Neural progenitor cell (in vitro differentiated cells): ENCODE measurements around the gene SPN. TPM values are rescaled to one million over a fixed set of nuclear protein-coding genes. Genes with fewer than 3 reads are reported as not detected.
"Not testable (repeated sequence)": the region's sequence is repeated elsewhere in the genome, so short reads cannot be mapped to it uniquely, and the experiment has no call there.

Experiments
- DNase-seq: peaks from one replicate; pipeline ENCODE4 v3.0.0-alpha.2; 2016; ENCODE audit warnings: low spot score
- H2AFZ ChIP-seq: fragments of 200-600 bp; sonication (generic); replicated peaks from 2 replicates; pipeline ENCODE4 v1.6.1; 2016; ENCODE audit warnings: antibody characterized with exemption
- H3F3A ChIP-seq: fragments of 200-600 bp; sonication (generic); 2 replicates; pipeline ENCODE4 v1.6.1; 2016; ENCODE audit warnings: antibody characterized with exemption, low read depth
- H3K27ac ChIP-seq: fragments of 200-600 bp; sonication (generic); 2 replicates; pipeline ENCODE4 v1.5.1; 2016; ENCODE audit warnings: mild to moderate bottlenecking
- H3K27me3 ChIP-seq: fragments of 200-600 bp; sonication (generic); 2 replicates; pipeline ENCODE4 v1.6.1; 2016; ENCODE audit warnings: mild to moderate bottlenecking, moderate library complexity
- H3K36me3 ChIP-seq: fragments of 200-600 bp; sonication (generic); 2 replicates; pipeline ENCODE4 v1.5.1; 2016
- H3K4me1 ChIP-seq: fragments of 200-600 bp; sonication (generic); 2 replicates; pipeline ENCODE4 v1.6.1; 2016; ENCODE audit warnings: mixed run types
- H3K4me2 ChIP-seq: fragments of 200-600 bp; sonication (generic); 2 replicates; pipeline ENCODE4 v1.6.1; 2016
- H3K4me3 ChIP-seq: fragments of 200-600 bp; sonication (generic); 2 replicates; pipeline ENCODE4 v1.5.1; 2016
- H3K79me2 ChIP-seq: fragments of 200-600 bp; sonication (generic); 2 replicates; pipeline ENCODE4 v1.6.1; 2016; ENCODE audit warnings: low read depth
- H3K9ac ChIP-seq: fragments of 200-600 bp; sonication (generic); 2 replicates; pipeline ENCODE4 v1.6.1; 2016
- H3K9me3 ChIP-seq: fragments of 200-600 bp; sonication (generic); 2 replicates; pipeline ENCODE4 v1.5.1; 2016; ENCODE audit warnings: low read depth
- H4K20me1 ChIP-seq: fragments of 200-600 bp; sonication (generic); 2 replicates; pipeline ENCODE4 v1.6.1; 2016; ENCODE audit warnings: low read depth
- H3K27ac Mint-ChIP-seq: 3 replicates; pipeline ENCODE4 v1.8.0; 2021; ENCODE audit warnings: mixed read lengths
- H3K27me3 Mint-ChIP-seq: 2 replicates; pipeline ENCODE4 v1.8.0; 2022; ENCODE audit warnings: low read depth, mild to moderate bottlenecking, inconsistent platforms, moderate library complexity, mixed read lengths; ENCODE audit not compliant: insufficient read depth
- H3K36me3 Mint-ChIP-seq: 3 replicates; pipeline ENCODE4 v1.8.0; 2021; ENCODE audit warnings: mixed read lengths
- H3K4me1 Mint-ChIP-seq: 3 replicates; pipeline ENCODE4 v1.8.0; 2021; ENCODE audit warnings: mixed read lengths
- H3K4me3 Mint-ChIP-seq: 3 replicates; pipeline ENCODE4 v1.8.0; 2021; ENCODE audit warnings: mild to moderate bottlenecking, moderate library complexity, mixed read lengths
- H3K9me3 Mint-ChIP-seq: 3 replicates; pipeline ENCODE4 v1.8.0; 2020; ENCODE audit warnings: mixed read lengths
- CTCF ChIP-seq: fragments of 200-600 bp; sonication (generic); IDR thresholded peaks from 2 replicates; pipeline ENCODE4 v1.5.1; 2017; ENCODE audit warnings: antibody characterized with exemption, mild to moderate bottlenecking
- EZH2phosphoT487 ChIP-seq: fragments of 200-600 bp; sonication (generic); IDR thresholded peaks from 2 replicates; pipeline ENCODE4 v1.6.1; 2017; ENCODE audit warnings: antibody characterized with exemption
- total RNA-seq: library from RNA; depleted of rRNA; stranded (reverse); fragments of >200 nt; gene quantifications from 2 replicates; pipeline ENCODE4 v1.2.3, GENCODE V29; 2015; ENCODE audit warnings: low replicate concordance

The SPN gene
- total RNA-seq, 1 donor from 2014 or later = 0.02 TPM

- not testable (repeated sequence) for H4K20me1 ChIP-seq, H3K9me3 Mint-ChIP-seq, H2AFZ ChIP-seq, H3K27ac Mint-ChIP-seq, H3K4me1 ChIP-seq, H3K9me3 ChIP-seq, H3K36me3 Mint-ChIP-seq, DNase-seq, H3K4me3 Mint-ChIP-seq, H3K79me2 ChIP-seq, H3K4me3 ChIP-seq, H3K4me1 Mint-ChIP-seq, H3K4me2 ChIP-seq, H3K27me3 ChIP-seq, H3K27me3 Mint-ChIP-seq, H3K9ac ChIP-seq, H3F3A ChIP-seq, H3K36me3 ChIP-seq, H3K27ac ChIP-seq
These were observed 31.4 kb upstream of the SPN start for GRCh38 chr16:29631658-29632057.

GRCh38 chr16:29635902-29636301, 27.1 kb upstream of the SPN start:
- not testable (repeated sequence) for H3K4me2 ChIP-seq, H3K9ac ChIP-seq, H3K4me3 Mint-ChIP-seq

DNA sequence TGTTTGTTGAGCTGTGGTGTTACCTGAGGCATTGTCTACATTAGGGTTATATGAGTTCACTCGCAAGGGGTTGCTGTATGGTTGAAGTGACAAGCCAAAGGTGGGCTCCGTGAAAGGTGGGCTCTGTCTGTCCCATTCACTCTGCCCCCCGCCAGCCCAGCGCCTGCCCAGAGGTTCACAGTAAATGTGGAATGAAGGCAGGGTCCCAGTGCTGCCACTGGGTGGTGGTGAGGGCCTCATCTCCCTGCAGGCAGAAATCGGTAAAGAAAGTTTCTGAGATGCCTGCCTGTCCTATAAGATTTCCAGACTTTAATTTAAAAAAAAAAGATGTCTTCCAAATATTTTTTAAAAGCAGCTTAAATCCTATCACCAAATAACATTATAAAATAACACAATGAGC, 26.7 kb upstream of the SPN start:
- not testable (repeated sequence) for H3K9me3 Mint-ChIP-seq, H3K4me1 Mint-ChIP-seq, H3K9ac ChIP-seq, H3K4me3 ChIP-seq, H3K27ac ChIP-seq, H3K4me2 ChIP-seq, H3K9me3 ChIP-seq, H3K4me1 ChIP-seq, H3K79me2 ChIP-seq, H3K27ac Mint-ChIP-seq, H3K27me3 ChIP-seq, H4K20me1 ChIP-seq, H2AFZ ChIP-seq, H3K36me3 Mint-ChIP-seq, H3K36me3 ChIP-seq, DNase-seq, H3F3A ChIP-seq, H3K4me3 Mint-ChIP-seq, H3K27me3 Mint-ChIP-seq

More at GRCh38 chr16:29635902-29636301, 27.1 kb upstream of the SPN start:
- H3K4me1 Mint-ChIP-seq, H3F3A ChIP-seq, H2AFZ ChIP-seq, DNase-seq, H3K9me3 Mint-ChIP-seq, H3K27ac Mint-ChIP-seq, H3K4me1 ChIP-seq, H3K27me3 Mint-ChIP-seq, H3K79me2 ChIP-seq, H3K27ac ChIP-seq, H3K36me3 Mint-ChIP-seq, H4K20me1 ChIP-seq, H3K9me3 ChIP-seq, H3K27me3 ChIP-seq, H3K4me3 ChIP-seq, H3K36me3 ChIP-seq: not testable (repeated sequence)

DNA sequence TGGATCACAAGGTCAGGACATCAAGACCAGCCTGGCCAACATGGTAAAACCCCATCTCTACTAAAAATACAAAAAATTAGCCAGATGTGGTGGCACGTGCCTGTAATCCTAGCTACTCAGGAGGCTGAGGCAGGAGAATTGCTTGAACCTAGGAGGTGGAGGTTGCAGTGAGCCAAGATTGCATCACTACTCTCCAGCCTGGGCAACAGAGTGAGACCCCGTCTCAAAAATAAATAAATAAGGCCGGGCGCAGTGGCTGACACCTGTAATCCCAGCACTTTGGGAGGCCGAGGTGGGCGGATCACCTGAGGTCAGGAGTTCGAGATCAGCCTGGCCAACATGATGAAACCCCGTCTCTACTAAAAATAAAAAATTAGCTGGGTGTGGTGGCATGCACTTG, 24.3 kb upstream of the SPN start:
- H3K9me3 Mint-ChIP-seq, H4K20me1 ChIP-seq, H3K4me1 ChIP-seq, H3K36me3 ChIP-seq, H3K4me1 Mint-ChIP-seq, H3K27me3 Mint-ChIP-seq, H2AFZ ChIP-seq, H3K36me3 Mint-ChIP-seq, H3K9me3 ChIP-seq, H3K79me2 ChIP-seq, H3K9ac ChIP-seq, H3K27ac Mint-ChIP-seq, H3K4me3 Mint-ChIP-seq, H3K27me3 ChIP-seq, H3K27ac ChIP-seq, DNase-seq, H3K4me3 ChIP-seq, H3K4me2 ChIP-seq, H3F3A ChIP-seq: not testable (repeated sequence)

DNA sequence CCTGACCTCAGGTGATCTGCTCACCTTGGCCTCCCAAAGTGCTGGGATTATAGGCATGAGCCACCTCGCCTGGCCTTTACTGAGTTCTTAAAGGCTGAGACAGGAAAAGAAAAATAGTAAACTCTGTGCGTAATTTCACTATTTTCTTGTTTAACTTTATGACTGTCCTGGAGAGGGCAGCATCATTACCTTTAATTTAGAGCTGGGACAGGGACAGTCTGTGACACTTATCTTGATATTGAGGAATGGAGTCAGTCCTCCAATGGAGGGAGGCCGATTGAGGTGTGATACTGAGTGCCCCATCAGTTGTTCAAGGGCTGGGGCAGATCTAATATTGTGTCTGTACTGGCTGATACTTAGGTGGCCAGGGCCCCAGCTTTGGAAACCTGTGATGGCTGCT, 21.5 kb upstream of the SPN start:
- Histone ChIP-seq H3K9ac (no peak overlapping the region), H3K4me1 (no peaks in the 10 kb centered on the region), H2AFZ (peak overlapping the region; percentile 17), H3K27ac (no peak overlapping the region), H3K9me3 (no peaks in the 10 kb centered on the region), H3F3A (no peaks in the 10 kb centered on the region), H4K20me1 (no peaks in the 10 kb centered on the region), H3K27me3 (no peaks in the 10 kb centered on the region), H3K79me2 (no peaks in the 10 kb centered on the region), H3K4me3 (no peak overlapping the region), H3K4me2 (no peak overlapping the region), H3K36me3 (no peaks in the 10 kb centered on the region)
- Mint-ChIP-seq H3K4me3 (no peak overlapping the region), H3K27me3 (no peaks in the 10 kb centered on the region), H3K4me1 (peaks cover 4% of the 10 kb centered on the region), H3K36me3 (no peaks in the 10 kb centered on the region), H3K9me3 (no peaks in the 10 kb centered on the region), H3K27ac (no peak overlapping the region)
- TF ChIP-seq EZH2phosphoT487 (no peak), CTCF (peak; percentile 21)
- no peak for DNase-seq
